GM19193 (cell line): ENCODE results near the gene TMEM130.
A peak's percentile ranks its signal among the peaks of the same experiment; 100 is the strongest.

Source experiments
- POLR2A ChIP-seq: IDR thresholded peaks from 4 replicates; pipeline ENCODE4 v1.6.1; 2011; ENCODE audit not compliant: insufficient read depth, insufficient read length; ENCODE audit errors: extremely low read depth

Gene TMEM130

GRCh38 chr7:98879979-98880315 is 10.1 kb upstream of the TMEM130 start:
- no peak for TF ChIP-seq POLR2A

GRCh38 chr7:98879198-98879978 is 9.6 kb upstream of the TMEM130 start:
- TF ChIP-seq POLR2A = no peak

- TF ChIP-seq POLR2A = peak; percentile 59
These were observed 8.8 kb upstream of the TMEM130 start, which contains the start of gene TRRAP for GRCh38 chr7:98878365-98879197. Gene TRRAP, plus strand, starts transcription at chr7:98878532. Its CDS starts 2,619 bp downstream, at chr7:98881151.

GRCh38 chr7:98877692-98878364 is 8.0 kb upstream of the TMEM130 start:
- TF ChIP-seq POLR2A = no peak

GRCh38 chr7:98877146-98877545 is 7.3 kb upstream of the TMEM130 start:
- TF ChIP-seq POLR2A = no peak

- TF ChIP-seq POLR2A = no peak
These were observed 5.7 kb upstream of the TMEM130 start for GRCh38 chr7:98875501-98875900.

GRCh38 chr7:98874942-98875341 is 5.1 kb upstream of the TMEM130 start:
- no peak for TF ChIP-seq POLR2A

- no peak for TF ChIP-seq POLR2A
These were observed 2.6 kb upstream of the TMEM130 start for GRCh38 chr7:98872328-98872924.

- TF ChIP-seq POLR2A = no peak
These were observed 1.1 kb upstream of the TMEM130 start for GRCh38 chr7:98870807-98871491.

GRCh38 chr7:98870121-98870651 is 372 bp upstream of the TMEM130 start:
- TF ChIP-seq POLR2A = no peak

GRCh38 chr7:98869027-98869596 is 702 bp downstream of the TMEM130 start:
- no peak for TF ChIP-seq POLR2A

- TF ChIP-seq POLR2A = no peak
These were observed 1.4 kb downstream of the TMEM130 start for GRCh38 chr7:98868450-98868849.

- no peak for TF ChIP-seq POLR2A
These were observed 3.0 kb downstream of the TMEM130 start for GRCh38 chr7:98866765-98867164.

GRCh38 chr7:98866351-98866750 is 3.5 kb downstream of the TMEM130 start:
- TF ChIP-seq POLR2A = no peak
